Fibroblast of lung (primary cell): ENCODE results near the gene CPA4.

ENCODE experiments used
- CTCF ChIP-seq, 2 donors: IDR thresholded peaks in 1 of 2; conservative IDR thresholded peaks in 1 of 2; 1 replicate in 1 of 2; 2 replicates in 1 of 2; pipeline ENCODE4 v1.5.1; 2011 to 2012; ENCODE audit warnings: low read length in 2 of 2, control low read depth in 1 of 2, inconsistent platforms in 1 of 2, low read depth in 1 of 2, mild to moderate bottlenecking in 1 of 2
- EZH2 ChIP-seq: IDR thresholded peaks from 2 replicates; pipeline ENCODE4 v1.5.1; 2012; ENCODE audit warnings: low read length, control low read depth, mild to moderate bottlenecking; ENCODE audit errors: missing control alignments

GRCh38 chr7:130365088-130365487 lies 72.1 kb downstream of the CPA4 start:
- TF ChIP-seq CTCF (conservative IDR thresholded peaks at IDR 0.05 in 1 of 2, IDR thresholded peaks at IDR 0.05 in 1 of 2; ENCODE audit: low read depth in 1 of 2, low read length in 2 of 2) (no peak), EZH2 (no peak)
